Measurements from ENCODE around the gene KCNJ12.

DNA sequence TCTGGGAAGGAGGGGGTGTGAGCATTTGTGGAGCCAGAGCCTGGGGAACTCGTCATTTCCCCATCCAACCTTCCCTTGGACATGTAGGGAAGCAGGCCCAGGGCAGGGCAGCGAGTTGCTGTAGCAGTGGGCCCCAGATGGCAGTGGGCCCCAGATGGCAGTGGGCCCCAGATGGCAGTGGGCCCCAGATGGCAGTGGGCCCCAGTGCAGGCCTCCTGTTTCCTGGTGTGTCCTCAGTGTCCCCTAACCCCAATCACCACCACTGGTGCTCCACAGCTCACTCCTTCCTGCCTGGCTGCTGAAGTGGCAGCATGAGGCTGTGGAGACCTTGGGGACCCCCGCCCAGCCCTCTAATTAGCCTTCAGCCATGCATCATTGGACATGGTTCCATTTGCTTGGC is 4.5 kb downstream of the KCNJ12 start:
- TF ChIP-seq, protein P1, sequence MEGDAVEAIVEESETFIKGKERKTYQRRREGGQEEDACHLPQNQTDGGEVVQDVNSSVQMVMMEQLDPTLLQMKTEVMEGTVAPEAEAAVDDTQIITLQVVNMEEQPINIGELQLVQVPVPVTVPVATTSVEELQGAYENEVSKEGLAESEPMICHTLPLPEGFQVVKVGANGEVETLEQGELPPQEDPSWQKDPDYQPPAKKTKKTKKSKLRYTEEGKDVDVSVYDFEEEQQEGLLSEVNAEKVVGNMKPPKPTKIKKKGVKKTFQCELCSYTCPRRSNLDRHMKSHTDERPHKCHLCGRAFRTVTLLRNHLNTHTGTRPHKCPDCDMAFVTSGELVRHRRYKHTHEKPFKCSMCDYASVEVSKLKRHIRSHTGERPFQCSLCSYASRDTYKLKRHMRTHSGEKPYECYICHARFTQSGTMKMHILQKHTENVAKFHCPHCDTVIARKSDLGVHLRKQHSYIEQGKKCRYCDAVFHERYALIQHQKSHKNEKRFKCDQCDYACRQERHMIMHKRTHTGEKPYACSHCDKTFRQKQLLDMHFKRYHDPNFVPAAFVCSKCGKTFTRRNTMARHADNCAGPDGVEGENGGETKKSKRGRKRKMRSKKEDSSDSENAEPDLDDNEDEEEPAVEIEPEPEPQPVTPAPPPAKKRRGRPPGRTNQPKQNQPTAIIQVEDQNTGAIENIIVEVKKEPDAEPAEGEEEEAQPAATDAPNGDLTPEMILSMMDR (IDR thresholded peaks at IDR 0.05) = no peak
- no peak for TF ChIP-seq EP300 (IDR thresholded peaks at IDR 0.05; ENCODE audit: low read depth)

Measured in transverse colon (tissue), 3 donors.